HS-5 (cell line): ENCODE data around the gene GNAI1.

Source experiments
- DNase-seq: peaks from one replicate; pipeline ENCODE4 v3.0.0-alpha.2; 2012; ENCODE audit warnings: low read depth

GNAI1 gene

GRCh38 chr7:80215734-80216133, 81.1 kb downstream of the GNAI1 start:
- DNase-seq = no peak

- no peak for DNase-seq
These were observed 82.6 kb downstream of the GNAI1 start for GRCh38 chr7:80216996-80217842.

DNA sequence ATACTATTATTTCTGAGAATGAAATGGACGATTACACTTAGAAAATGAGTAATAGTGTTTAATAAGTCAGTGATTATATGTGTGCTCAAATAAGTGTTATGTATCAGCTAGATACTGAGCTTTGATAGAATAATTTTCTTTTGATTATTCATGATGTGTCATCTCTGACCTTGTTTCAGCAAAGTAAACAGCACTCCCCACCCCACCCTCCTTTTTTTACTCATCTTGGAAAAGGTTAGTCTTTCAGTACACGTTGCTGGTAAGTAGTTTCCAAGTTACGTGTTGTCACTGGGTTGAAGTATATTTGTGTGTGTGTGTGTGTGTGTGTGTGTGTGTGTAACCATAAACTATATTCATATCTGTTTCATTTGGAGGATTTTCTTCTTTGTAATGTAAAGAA, 84.1 kb downstream of the GNAI1 start:
- DNase-seq = peak; percentile 63

DNA sequence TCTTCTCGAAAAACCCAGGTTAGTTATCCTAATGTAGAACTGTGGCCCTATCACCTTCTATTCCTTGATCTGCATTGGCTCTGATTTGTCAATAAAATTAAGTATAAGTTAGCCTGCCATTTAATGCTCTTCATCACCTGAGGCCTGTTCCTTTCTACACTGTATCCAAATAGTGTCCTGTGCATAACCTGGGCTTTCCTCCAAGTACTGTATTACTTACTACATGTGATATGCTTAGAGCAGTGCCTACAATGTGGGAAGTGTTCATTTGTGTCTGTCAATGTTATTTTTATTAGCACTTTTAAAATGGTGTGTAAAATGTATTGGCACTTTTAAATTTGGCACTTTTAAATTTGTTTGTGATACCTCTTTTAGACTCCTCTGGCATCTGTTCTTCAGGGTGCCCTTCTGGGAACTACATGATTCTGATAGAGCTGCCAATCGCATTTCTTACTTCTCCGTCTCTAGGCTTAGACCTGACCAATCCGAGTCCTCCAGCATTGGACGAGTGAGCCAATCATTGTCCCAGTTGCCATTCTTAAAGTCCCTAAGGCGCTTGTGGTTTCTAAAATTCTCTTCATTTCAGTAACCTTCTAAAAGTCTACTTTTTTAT, 85.5 kb downstream of the GNAI1 start:
- DNase-seq = no peak

- DNase-seq = no peak
These were observed 89.8 kb downstream of the GNAI1 start for GRCh38 chr7:80224415-80224814.

DNA sequence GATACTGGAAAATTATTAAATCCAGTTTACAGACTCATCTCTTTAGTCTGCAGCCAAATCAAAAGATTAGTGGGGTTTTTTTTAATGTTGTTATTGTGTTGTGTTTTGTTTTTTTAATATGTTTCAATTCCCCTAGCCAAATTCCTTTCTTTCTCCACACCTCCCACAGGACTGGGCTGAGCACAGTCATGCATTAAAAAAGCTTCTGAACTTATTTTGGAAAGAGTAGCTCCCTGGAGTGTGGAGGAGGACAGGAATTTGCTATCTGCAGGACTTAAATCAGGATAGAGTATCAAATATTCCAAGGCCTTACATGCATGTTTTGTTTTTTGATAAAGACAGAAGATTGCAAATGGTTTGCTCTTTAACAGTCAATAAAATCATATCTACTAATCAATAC, 90.7 kb downstream of the GNAI1 start:
- DNase-seq = no peak

DNA sequence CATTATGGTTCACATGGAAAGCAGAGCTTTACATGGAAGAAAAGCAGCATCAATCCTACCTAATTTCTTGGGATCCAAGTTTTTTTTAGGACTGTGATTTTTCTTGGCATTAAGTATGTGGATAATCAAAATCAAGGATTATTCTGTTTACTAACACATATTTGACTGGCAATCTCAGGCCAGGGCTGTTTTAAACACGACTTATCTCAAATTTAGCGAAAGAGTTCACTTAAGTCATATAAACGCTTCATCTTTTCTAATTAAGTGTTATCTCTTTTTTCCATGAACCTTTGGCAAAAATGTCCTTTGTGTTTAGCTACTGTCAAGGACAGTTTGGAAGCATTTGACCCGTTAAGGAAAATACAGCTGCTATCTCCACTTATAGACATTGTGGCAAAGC, 92.0 kb downstream of the GNAI1 start:
- DNase-seq = no peak

GRCh38 chr7:80230327-80230726, 95.7 kb downstream of the GNAI1 start:
- no peak for DNase-seq

DNA sequence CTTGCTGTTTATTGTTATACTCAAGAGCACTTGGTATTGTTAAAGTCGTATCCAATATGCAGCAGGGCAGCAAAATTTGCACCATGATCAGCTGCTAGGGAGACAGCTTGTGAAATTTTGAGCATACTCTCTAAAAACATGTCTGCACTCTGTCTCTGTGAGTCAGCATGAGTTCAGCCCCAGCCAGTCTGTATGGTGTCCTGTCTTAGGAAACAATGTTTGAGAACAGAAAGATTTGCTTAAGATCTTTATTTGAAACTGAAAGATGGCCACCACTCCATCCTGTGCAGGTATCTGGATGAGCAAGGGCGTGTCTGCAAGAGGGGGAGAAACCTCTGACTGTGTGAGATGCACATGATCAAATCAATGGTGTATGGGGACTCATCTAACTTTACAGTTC, 97.1 kb downstream of the GNAI1 start:
- no peak for DNase-seq

- no peak for DNase-seq
These were observed 98.5 kb downstream of the GNAI1 start for GRCh38 chr7:80232979-80233724.

GRCh38 chr7:80235334-80235733, 100.7 kb downstream of the GNAI1 start:
- no peak for DNase-seq

DNA sequence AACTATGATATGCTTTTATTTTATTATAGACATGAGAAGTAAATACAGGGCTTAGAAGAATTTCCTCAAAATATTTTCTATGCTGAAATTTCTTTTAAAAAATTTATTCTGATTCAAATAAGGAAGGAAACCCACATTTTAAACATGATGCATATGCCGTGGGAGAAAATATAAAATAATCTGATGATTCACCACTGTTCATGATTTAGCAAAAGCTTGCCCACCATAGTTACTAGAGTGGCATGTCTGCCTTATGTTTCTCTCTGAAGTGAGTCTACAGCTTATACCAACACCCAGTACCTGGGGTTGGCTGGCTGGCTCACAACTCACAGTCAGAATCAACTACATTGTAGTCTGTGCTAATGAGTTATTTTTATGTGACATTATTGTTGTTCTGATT, 102.0 kb downstream of the GNAI1 start:
- DNase-seq = no peak

GRCh38 chr7:80240265-80241025, 105.8 kb downstream of the GNAI1 start:
- no peak for DNase-seq

- DNase-seq = no peak
These were observed 107.0 kb downstream of the GNAI1 start for GRCh38 chr7:80241671-80242070.

GRCh38 chr7:80243425-80243824, 108.8 kb downstream of the GNAI1 start:
- DNase-seq = no peak

- DNase-seq = no peak
These were observed 109.7 kb downstream of the GNAI1 start for GRCh38 chr7:80244206-80244916.

DNA sequence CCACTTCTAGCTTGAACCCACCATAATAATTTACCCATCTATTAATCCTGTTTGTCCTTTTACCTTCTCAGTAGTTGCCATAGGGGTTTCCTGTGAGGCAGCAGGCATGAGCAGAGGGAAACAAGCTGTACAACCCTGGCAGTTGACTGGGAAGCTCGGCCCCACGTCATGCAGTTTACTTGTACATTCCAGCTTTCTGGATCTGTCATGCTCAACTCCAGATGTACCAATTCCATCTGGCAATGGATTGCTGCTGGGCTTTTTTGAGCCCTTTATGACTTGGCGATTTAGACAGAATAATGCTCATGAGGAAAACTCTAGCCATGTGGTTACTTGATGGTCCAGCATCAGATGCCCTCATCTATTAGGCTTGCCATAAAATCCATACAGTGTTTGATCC, 112.5 kb downstream of the GNAI1 start:
- DNase-seq = no peak

DNA sequence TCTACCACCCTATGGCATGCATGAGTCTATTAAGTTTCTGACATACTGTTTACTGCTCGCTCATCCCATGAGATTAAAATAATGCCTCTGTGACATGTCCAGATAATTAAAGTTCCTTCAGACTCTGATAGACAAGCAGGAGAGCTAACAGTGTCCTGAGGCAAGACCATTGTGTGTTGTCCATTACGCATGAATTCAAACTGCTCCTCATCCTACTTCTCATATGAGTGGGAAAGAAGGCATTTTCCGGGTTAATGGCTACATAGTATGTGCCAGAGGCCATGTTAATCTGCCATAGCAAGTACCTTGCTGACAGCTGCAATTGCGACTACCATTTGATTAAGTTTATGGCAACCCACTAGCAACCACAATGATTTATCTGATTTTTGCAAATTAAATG, 113.3 kb downstream of the GNAI1 start:
- no peak for DNase-seq

DNA sequence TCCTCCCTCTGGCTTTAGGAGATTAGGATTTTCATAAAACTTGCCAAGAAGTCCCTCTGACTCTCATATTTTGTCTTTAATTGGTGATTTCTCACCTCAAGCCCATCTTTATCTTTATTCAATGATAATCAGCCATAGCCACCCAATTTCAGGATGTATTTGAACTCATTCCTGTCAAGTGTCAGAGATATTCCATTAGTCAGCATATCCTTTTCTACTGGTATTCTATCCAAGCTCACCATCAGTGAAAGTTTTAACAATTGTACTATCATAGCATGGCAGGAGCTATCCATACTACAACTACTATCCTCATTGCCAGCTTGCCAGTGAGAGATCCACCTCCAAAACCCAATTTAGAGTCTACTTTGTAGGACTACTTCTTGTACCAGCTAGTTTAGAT, 114.6 kb downstream of the GNAI1 start:
- no peak for DNase-seq

DNA sequence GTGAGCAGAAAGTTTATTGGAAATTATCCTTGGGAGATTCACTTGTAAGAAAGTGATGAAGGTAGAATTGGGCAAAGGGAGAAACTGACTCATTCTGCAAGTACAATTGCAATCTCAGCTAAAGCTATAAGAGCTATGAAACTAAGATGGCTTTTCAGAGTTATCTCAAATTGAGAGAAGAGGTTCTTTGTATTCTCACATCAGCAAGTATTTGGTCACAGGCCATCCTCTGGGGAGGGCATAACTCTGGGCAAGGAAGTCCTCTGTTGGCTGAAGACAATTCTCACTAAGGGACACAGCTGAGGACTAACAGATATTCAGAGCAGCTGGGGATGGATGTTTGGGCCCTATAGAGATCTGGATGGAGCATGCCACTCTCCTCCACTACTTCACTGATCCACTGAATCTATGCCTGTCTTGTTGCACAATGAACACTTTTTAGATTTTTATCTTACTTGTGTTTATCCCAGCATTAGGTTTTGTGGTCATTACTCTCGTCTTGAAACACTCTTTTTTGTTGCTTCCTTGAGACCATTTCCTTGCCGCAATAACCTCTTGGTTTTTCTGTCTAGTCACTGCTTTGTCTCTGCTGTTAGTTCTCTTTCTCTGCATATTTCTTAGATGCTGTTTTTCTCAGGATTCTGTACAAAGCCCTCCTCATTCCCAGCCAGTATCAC, 115.1 kb downstream of the GNAI1 start:
- DNase-seq = no peak

GRCh38 chr7:80253237-80253636, 118.6 kb downstream of the GNAI1 start:
- DNase-seq = no peak
